ENCODE results near the gene DYNC1H1. TPM values are rescaled to one million over a fixed set of nuclear protein-coding genes. Genes with fewer than 3 reads are reported as not detected.

The DYNC1H1 gene
- total and polyA plus RNA-seq, 2 of the 13 experiments (the other 11 are each of a cell fraction or from before 2014, with no cell fraction given): 74.4 to 239 TPM

GRCh38 chr14:101991352-101991751 lies 27.0 kb downstream of the DYNC1H1 start:
- Histone ChIP-seq H3K79me2 (ENCODE audit: insufficient read depth, low read length) (no peaks in the 10 kb centered on the region), H2AFZ (ENCODE audit: low read length) (no peak overlapping the region), H3K27ac (ENCODE audit: extremely low read length, insufficient read depth, low read length) (no peak overlapping the region), H3K9ac (ENCODE audit: insufficient read depth, low read depth, low read length) (no peak overlapping the region), H4K20me1 (ENCODE audit: insufficient read depth, low read length) (no peaks in the 10 kb centered on the region), H3K36me3 (replicated peaks in 1 of 2; ENCODE audit: control insufficient read depth in 1 of 2, insufficient read depth in 2 of 2, low read length in 2 of 2) (peaks cover 42 to 82% of the 10 kb centered on the region in 2 experiments), H3K4me2 (ENCODE audit: low read depth, low read length) (no peak overlapping the region), H3K4me3 (replicated peaks in 1 of 3; ENCODE audit: insufficient read depth in 1 of 3, low read depth in 2 of 3, low read length in 3 of 3) (no peak overlapping the region), H3K4me1 (ENCODE audit: insufficient read depth, low read length) (no peaks in the 10 kb centered on the region), H3K9me3 (ENCODE audit: low read length) (no peaks in the 10 kb centered on the region), H3K27me3 (ENCODE audit: control insufficient read depth in 1 of 2, insufficient read depth in 2 of 2, low read length in 2 of 2) (no peaks in the 10 kb centered on the region; a peak in 1 of 5 replicates)
- intact Hi-C loops (cut with micrococcal nuclease; ENCODE audit: unreplicated experiment): no loop called here
- in situ Hi-C loops (cut with HindIII; ENCODE audit: extremely low pct_ligation_motif_present, low pct_unique_long_range_greater_than_20kb): no loop called here
- no peak for ATAC-seq
- no peak for DNase-seq (ENCODE audit: low spot score)
- FAIRE-seq: no peak
- TF ChIP-seq SIN3B (IDR thresholded peaks at IDR 0.05; ENCODE audit: low read length): no peak
- no peak for TF ChIP-seq ZFP90 (CRISPR knock-in tag; IDR thresholded peaks at IDR 0.05; ENCODE audit: borderline replicate concordance)
- TF ChIP-seq AKAP8 (CRISPR knock-in tag; IDR thresholded peaks at IDR 0.05): no peak
- TF ChIP-seq DPF2 (CRISPR knock-in tag; IDR thresholded peaks at IDR 0.05; ENCODE audit: borderline replicate concordance, low read depth): no peak
- TF ChIP-seq CBX2 (IDR thresholded peaks at IDR 0.05; ENCODE audit: low read depth, low read length): no peak
- TF ChIP-seq CBX2 (CRISPR knock-in tag; IDR thresholded peaks at IDR 0.05; ENCODE audit: low read depth): no peak
- no peak for TF ChIP-seq FOXP4 (CRISPR knock-in tag; IDR thresholded peaks at IDR 0.05)
- no peak for TF ChIP-seq ZFP36L1 (CRISPR knock-in tag; IDR thresholded peaks at IDR 0.05)
- WGBS (ENCODE audit: low lambda C conversion rate): 95% methylated on average over 5 of the region's 5 CpGs
- CTCF ChIA-PET (ENCODE audit: low intra/inter-chr PET ratio, low total read pairs): no interaction called here
- BruUV-seq (replicated peaks): no TSS peak
- POLR2A ChIA-PET: no interaction called here

- DNase-seq (ENCODE audit: low spot score): no peak
- Histone ChIP-seq H2AFZ (ENCODE audit: low read length) (no peak overlapping the region), H3K9ac (ENCODE audit: insufficient read depth, low read depth, low read length) (no peak overlapping the region), H3K27me3 (ENCODE audit: control insufficient read depth in 1 of 2, insufficient read depth in 2 of 2, low read length in 2 of 2) (no peaks in the 10 kb centered on the region; a peak in 1 of 5 replicates), H3K79me2 (ENCODE audit: insufficient read depth, low read length) (no peaks in the 10 kb centered on the region), H3K4me1 (ENCODE audit: insufficient read depth, low read length) (no peaks in the 10 kb centered on the region), H3K9me3 (ENCODE audit: low read length) (no peaks in the 10 kb centered on the region), H3K36me3 (replicated peaks in 1 of 2; ENCODE audit: control insufficient read depth in 1 of 2, insufficient read depth in 2 of 2, low read length in 2 of 2) (peaks cover 42 to 82% of the 10 kb centered on the region in 2 experiments), H4K20me1 (ENCODE audit: insufficient read depth, low read length) (no peaks in the 10 kb centered on the region), H3K4me3 (replicated peaks in 1 of 3; ENCODE audit: insufficient read depth in 1 of 3, low read depth in 2 of 3, low read length in 3 of 3) (no peak overlapping the region), H3K27ac (ENCODE audit: extremely low read length, insufficient read depth, low read length) (no peak overlapping the region), H3K4me2 (ENCODE audit: low read depth, low read length) (no peak overlapping the region)
- CTCF ChIA-PET (ENCODE audit: low intra/inter-chr PET ratio, low total read pairs): no interaction called here
- TF ChIP-seq XBP1 (CRISPR knock-in tag; IDR thresholded peaks at IDR 0.05) (no peak), ZNF556 (CRISPR knock-in tag; IDR thresholded peaks at IDR 0.05; ENCODE audit: borderline replicate concordance) (no peak), HOMEZ (CRISPR knock-in tag; IDR thresholded peaks at IDR 0.05; ENCODE audit: low read depth) (no peak), ZNF550 (CRISPR knock-in tag; IDR thresholded peaks at IDR 0.05; ENCODE audit: borderline replicate concordance) (no peak), ZNF574 (CRISPR knock-in tag; IDR thresholded peaks at IDR 0.05) (no peak), GPN1 (CRISPR knock-in tag; IDR thresholded peaks at IDR 0.05; ENCODE audit: borderline replicate concordance) (no peak)
- no peak for FAIRE-seq
- POLR2A ChIA-PET: no interaction called here
- intact Hi-C loops (cut with micrococcal nuclease; ENCODE audit: unreplicated experiment) (no loop called here), in situ Hi-C loops (cut with HindIII; ENCODE audit: extremely low pct_ligation_motif_present, low pct_unique_long_range_greater_than_20kb) (no loop called here)
- no TSS peak for BruUV-seq (replicated peaks)
- 85% methylated on average over 7 of the region's 7 CpGs for WGBS (ENCODE audit: low lambda C conversion rate)
- ATAC-seq: no peak
Observed at GRCh38 chr14:101992708-101993107, 28.3 kb downstream of the DYNC1H1 start.
